ENCODE data around the gene PSMB9.

DNA sequence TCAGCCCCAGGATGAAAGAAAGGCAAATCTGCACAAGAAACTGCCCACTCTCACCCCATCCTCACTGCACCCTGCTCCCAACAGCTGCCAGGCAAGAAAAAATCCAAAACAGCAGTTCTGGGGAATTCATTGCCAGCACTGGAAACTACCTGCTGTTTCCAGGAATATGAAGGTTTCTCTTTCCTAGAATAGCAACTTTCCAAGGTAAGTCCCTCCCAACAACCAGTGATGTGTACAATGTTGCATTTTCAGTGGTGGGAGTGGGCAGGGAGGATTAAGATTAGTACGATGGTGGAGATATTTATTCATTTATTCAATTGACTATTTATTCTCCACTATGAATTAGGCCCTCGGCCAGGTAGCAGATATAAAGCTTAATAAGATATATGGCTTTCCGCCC is 27.0 kb upstream of the PSMB9 start:
- no peak for TF ChIP-seq POLR2A (IDR thresholded peaks at IDR 0.05; ENCODE audit: low read depth, low read length)
- TF ChIP-seq, protein P1, sequence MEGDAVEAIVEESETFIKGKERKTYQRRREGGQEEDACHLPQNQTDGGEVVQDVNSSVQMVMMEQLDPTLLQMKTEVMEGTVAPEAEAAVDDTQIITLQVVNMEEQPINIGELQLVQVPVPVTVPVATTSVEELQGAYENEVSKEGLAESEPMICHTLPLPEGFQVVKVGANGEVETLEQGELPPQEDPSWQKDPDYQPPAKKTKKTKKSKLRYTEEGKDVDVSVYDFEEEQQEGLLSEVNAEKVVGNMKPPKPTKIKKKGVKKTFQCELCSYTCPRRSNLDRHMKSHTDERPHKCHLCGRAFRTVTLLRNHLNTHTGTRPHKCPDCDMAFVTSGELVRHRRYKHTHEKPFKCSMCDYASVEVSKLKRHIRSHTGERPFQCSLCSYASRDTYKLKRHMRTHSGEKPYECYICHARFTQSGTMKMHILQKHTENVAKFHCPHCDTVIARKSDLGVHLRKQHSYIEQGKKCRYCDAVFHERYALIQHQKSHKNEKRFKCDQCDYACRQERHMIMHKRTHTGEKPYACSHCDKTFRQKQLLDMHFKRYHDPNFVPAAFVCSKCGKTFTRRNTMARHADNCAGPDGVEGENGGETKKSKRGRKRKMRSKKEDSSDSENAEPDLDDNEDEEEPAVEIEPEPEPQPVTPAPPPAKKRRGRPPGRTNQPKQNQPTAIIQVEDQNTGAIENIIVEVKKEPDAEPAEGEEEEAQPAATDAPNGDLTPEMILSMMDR (conservative IDR thresholded peaks at IDR 0.05; ENCODE audit: low read depth, low read length), result no peak
- TF ChIP-seq FOS (IDR thresholded peaks at IDR 0.05; ENCODE audit: low read depth, low read length), result no peak
- TF ChIP-seq BHLHE40 (IDR thresholded peaks at IDR 0.05; ENCODE audit: low read depth, low read length), result no peak
- TF ChIP-seq RCOR1 (IDR thresholded peaks at IDR 0.05; ENCODE audit: insufficient replicate concordance, low read length), result no peak
- TF ChIP-seq RAD21 (IDR thresholded peaks at IDR 0.05; ENCODE audit: low read length), result no peak
- no peak for TF ChIP-seq MAFK (IDR thresholded peaks at IDR 0.05; ENCODE audit: low read depth, low read length)
- TF ChIP-seq SMC3 (IDR thresholded peaks at IDR 0.05; ENCODE audit: low read depth, low read length), result no peak
- TF ChIP-seq, protein P2, sequence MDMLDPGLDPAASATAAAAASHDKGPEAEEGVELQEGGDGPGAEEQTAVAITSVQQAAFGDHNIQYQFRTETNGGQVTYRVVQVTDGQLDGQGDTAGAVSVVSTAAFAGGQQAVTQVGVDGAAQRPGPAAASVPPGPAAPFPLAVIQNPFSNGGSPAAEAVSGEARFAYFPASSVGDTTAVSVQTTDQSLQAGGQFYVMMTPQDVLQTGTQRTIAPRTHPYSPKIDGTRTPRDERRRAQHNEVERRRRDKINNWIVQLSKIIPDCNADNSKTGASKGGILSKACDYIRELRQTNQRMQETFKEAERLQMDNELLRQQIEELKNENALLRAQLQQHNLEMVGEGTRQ (IDR thresholded peaks at IDR 0.05; ENCODE audit: low read depth, low read length), result no peak
- TF ChIP-seq RFX5 (IDR thresholded peaks at IDR 0.05; ENCODE audit: low read depth, low read length), result no peak
- TF ChIP-seq CHD1 (IDR thresholded peaks at IDR 0.05; ENCODE audit: low read depth, low read length), result no peak
- TF ChIP-seq CEBPB (IDR thresholded peaks at IDR 0.05; ENCODE audit: low read depth, low read length), result no peak

Data from IMR-90 (cell line).